ENCODE results near the gene TAGLN3. TPM values are rescaled to one million over a fixed set of nuclear protein-coding genes. Genes with fewer than 3 reads are reported as not detected.

The TAGLN3 gene
- total RNA-seq, 2 experiments from 2014 or later = 0.33 to 0.47 TPM

- no peak for DNase-seq
- ChIA-PET CTCF (no interaction called here), POLR2A (no interaction called here)
- Mint-ChIP-seq H3K27me3 (no peaks in the 10 kb centered on the region), H3K9me3 (no peaks in the 10 kb centered on the region), H3K4me1 (no peaks in the 10 kb centered on the region), H3K36me3 (ENCODE audit: low read depth) (no peaks in the 10 kb centered on the region), H3K4me3 (no peak overlapping the region), H3K27ac (no peak overlapping the region)
These were observed 47.9 kb downstream of the TAGLN3 start for GRCh38 chr3:112046599-112046998.

DNA sequence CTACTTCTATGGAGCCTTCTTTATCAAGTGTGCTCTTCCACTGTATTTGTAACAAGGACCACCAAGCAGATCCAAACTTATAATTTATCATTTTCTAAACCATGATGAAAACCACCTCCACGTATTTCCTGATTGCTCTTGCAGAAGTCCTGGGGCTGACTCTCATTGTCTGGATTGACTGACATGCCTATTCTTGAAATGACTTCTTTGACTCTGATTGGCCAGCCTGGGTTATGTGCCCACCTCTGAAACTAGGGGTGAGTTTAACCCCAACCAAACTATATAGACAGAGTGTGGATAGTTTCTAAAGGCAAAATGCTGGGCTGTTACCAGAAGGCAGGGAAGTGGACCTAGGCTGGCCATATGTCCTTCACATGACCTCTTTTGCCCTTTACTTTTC, 48.5 kb downstream of the TAGLN3 start:
- CTCF ChIA-PET = no interaction called here
- no peaks in the 10 kb centered on the region for H3K27me3 Mint-ChIP-seq
- no peak overlapping the region for H3K4me3 Mint-ChIP-seq
- no peak for DNase-seq
- no peak overlapping the region for H3K27ac Mint-ChIP-seq
- H3K36me3 Mint-ChIP-seq (ENCODE audit: low read depth) = no peaks in the 10 kb centered on the region
- H3K4me1 Mint-ChIP-seq = no peaks in the 10 kb centered on the region
- POLR2A ChIA-PET = no interaction called here
- no peaks in the 10 kb centered on the region for H3K9me3 Mint-ChIP-seq

DNA sequence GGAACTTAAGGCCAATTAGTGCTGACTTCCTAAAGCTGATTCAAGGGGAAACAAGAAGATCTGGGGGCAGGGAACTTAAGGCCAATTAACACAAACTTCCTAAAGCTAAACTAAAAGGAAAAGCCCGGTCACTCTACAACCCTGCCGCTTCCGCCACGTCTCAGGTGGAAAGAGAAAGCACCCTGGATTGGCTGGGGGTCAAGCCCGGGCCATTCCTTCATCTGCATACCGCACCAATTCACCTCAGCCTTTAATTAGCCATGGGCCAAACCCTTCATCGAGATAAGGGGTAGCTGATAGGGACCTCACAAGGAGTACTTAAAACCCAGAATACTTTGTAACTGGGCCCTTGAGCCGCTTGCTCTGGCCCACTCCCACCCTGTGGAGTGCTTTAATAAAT, 50.2 kb downstream of the TAGLN3 start:
- Mint-ChIP-seq H3K27me3 (no peaks in the 10 kb centered on the region), H3K4me1 (peaks cover 3% of the 10 kb centered on the region), H3K27ac (no peak overlapping the region), H3K4me3 (no peak overlapping the region), H3K9me3 (no peaks in the 10 kb centered on the region), H3K36me3 (ENCODE audit: low read depth) (no peaks in the 10 kb centered on the region)
- ChIA-PET POLR2A (no interaction called here), CTCF (interaction anchor here (0.6 kb wide), 1 partner anchor 20 kb away, joined by 3 read pairs; no protein-coding TSS in a partner anchor)
- no peak for DNase-seq

GRCh38 chr3:112053229-112053628, 54.5 kb downstream of the TAGLN3 start:
- no peak for DNase-seq
- no peaks in the 10 kb centered on the region for H3K36me3 Mint-ChIP-seq (ENCODE audit: low read depth)
- ChIA-PET POLR2A (no interaction called here), CTCF (interaction anchor here (0.7 to 1.5 kb wide), 3 partner anchors 10 to 158 kb away, joined by 3 to 4 read pairs (median 3); no protein-coding TSS in a partner anchor)
- no peaks in the 10 kb centered on the region for H3K9me3 Mint-ChIP-seq
- no peak overlapping the region for H3K27ac Mint-ChIP-seq
- H3K27me3 Mint-ChIP-seq = peaks cover 4% of the 10 kb centered on the region
- no peak overlapping the region for H3K4me3 Mint-ChIP-seq
- H3K4me1 Mint-ChIP-seq = peaks cover 18% of the 10 kb centered on the region

DNA sequence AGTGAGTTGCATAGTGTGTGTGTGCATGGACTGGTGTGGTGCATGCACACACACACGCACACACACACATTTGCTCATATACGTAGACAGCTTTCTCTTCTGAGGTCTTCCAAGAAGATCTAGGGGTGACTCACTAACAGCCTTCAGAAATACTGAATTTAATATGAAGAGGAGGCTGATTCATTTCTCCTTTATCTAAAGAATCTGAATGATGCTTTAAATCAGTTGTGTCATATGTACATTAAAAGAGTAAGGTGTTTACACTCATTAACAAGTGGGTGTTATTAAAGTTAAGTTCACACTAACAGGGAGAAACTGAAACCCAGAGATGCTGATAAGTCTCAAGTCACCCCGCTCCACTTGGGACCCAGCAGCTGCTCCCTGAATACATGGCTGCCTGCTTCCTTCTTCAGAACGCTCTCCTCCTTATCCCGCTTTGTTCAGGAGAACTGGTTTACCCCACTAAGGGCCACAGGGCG, 57.8 kb downstream of the TAGLN3 start:
- no peak overlapping the region for H3K4me3 Mint-ChIP-seq
- H3K27me3 Mint-ChIP-seq = peaks cover 4% of the 10 kb centered on the region
- POLR2A ChIA-PET = no interaction called here
- peaks cover 18% of the 10 kb centered on the region for H3K4me1 Mint-ChIP-seq
- no peak overlapping the region for H3K27ac Mint-ChIP-seq
- H3K36me3 Mint-ChIP-seq (ENCODE audit: low read depth) = no peaks in the 10 kb centered on the region
- peaks cover 2% of the 10 kb centered on the region for H3K9me3 Mint-ChIP-seq
- CTCF ChIA-PET = interaction anchor here (1.1 kb wide), 1 partner anchor 22 kb away, joined by 3 read pairs; no protein-coding TSS in a partner anchor
- no peak for DNase-seq

GRCh38 chr3:112059497-112059896, 60.8 kb downstream of the TAGLN3 start:
- CTCF ChIA-PET = no interaction called here
- no peaks in the 10 kb centered on the region for H3K36me3 Mint-ChIP-seq (ENCODE audit: low read depth)
- H3K27me3 Mint-ChIP-seq = peaks cover 2% of the 10 kb centered on the region
- no peak overlapping the region for H3K4me3 Mint-ChIP-seq
- no peak overlapping the region for H3K27ac Mint-ChIP-seq
- no peak for DNase-seq
- POLR2A ChIA-PET = no interaction called here
- peaks cover 2% of the 10 kb centered on the region for H3K9me3 Mint-ChIP-seq
- peaks cover 15% of the 10 kb centered on the region for H3K4me1 Mint-ChIP-seq

- Mint-ChIP-seq H3K27me3 (peaks cover 2% of the 10 kb centered on the region), H3K4me1 (peaks cover 12% of the 10 kb centered on the region), H3K27ac (no peak overlapping the region), H3K4me3 (no peak overlapping the region), H3K9me3 (peaks cover 2% of the 10 kb centered on the region), H3K36me3 (ENCODE audit: low read depth) (no peaks in the 10 kb centered on the region)
- ChIA-PET POLR2A (no interaction called here), CTCF (no interaction called here)
- DNase-seq = no peak
These were observed 62.4 kb downstream of the TAGLN3 start for GRCh38 chr3:112061152-112061551.

Other genes starting within 250 kb of the TAGLN3 start
- 1 to 10 TPM; 1.9 to 2.7 TPM for gene PHLDB2, start 139.7 kb upstream of the TAGLN3 start, total RNA-seq
- gene ABHD10, start 19.9 kb upstream of the TAGLN3 start, total RNA-seq = 10 to 100 TPM; 36.9 to 40.0 TPM
- not detected for gene TMPRSS7, start 35.8 kb downstream of the TAGLN3 start, total RNA-seq
- 1 to 10 TPM; 9.2 to 9.5 TPM for gene C3orf52, start 87.5 kb downstream of the TAGLN3 start, total RNA-seq
- 1 to 10 TPM; 9.3 to 9.9 TPM for gene GCSAM, start 134.3 kb downstream of the TAGLN3 start, total RNA-seq

Data from activated CD4-positive, alpha-beta T cell treated with anti-CD3 and anti-CD28 coated beads, Interleukin-2, amount 10 ng/mL, durations not matched to agents 7 days and 5 days (primary cell).